H1 (cell line): ENCODE measurements around the gene ACMSD. TPM values are rescaled to one million over a fixed set of nuclear protein-coding genes. Genes with fewer than 3 reads are reported as not detected.

Source experiments
- RBBP5 ChIP-seq: IDR thresholded peaks from 2 replicates; pipeline ENCODE4 v1.7.1; 2012; ENCODE audit warnings: low read depth, mild to moderate bottlenecking, inconsistent platforms, low read length, moderate library complexity, borderline replicate concordance
- polyA plus RNA-seq, 7 experiments: library from polyadenylated mRNA; depleted of rRNA in 3 of 7; stranded (reverse) in 5 of 7; unstranded in 2 of 7; fragments of >200 nt in 5 of 7; fragments of 200-250 nt in 2 of 7; gene quantifications; 1 replicate in 5 of 7; 2 replicates in 1 of 7; 4 replicates in 1 of 7; pipeline versions ENCODE4 v1.2.1 to v1.2.3, GENCODE V29; 2011 to 2013; ENCODE audit warnings: missing spikeins in 2 of 7, mixed read lengths in 2 of 7
- total RNA-seq: library from RNA; stranded (reverse); fragmentation: NEBNext Ultra II Directional; extraction: Animal tissue kit (Norgen Biotek cat#: 25700); gene quantifications from 2 replicates; pipeline ENCODE4 v1.2.1, GENCODE V29; 2021
- TF ChIP-seq, protein P1 (sequence below): fragments of 300-600 bp; sonication (generic); IDR thresholded peaks from 2 replicates; pipeline ENCODE4 v1.7.1; 2012; ENCODE audit warnings: low read length, moderate library complexity, mild to moderate bottlenecking, inconsistent platforms; ENCODE audit not compliant: insufficient replicate concordance

Gene ACMSD
- total and polyA plus RNA-seq, 2 of the 8 experiments (the other 6 are each of a cell fraction or from before 2014, with no cell fraction given) = not detected

- TF ChIP-seq, protein P1, sequence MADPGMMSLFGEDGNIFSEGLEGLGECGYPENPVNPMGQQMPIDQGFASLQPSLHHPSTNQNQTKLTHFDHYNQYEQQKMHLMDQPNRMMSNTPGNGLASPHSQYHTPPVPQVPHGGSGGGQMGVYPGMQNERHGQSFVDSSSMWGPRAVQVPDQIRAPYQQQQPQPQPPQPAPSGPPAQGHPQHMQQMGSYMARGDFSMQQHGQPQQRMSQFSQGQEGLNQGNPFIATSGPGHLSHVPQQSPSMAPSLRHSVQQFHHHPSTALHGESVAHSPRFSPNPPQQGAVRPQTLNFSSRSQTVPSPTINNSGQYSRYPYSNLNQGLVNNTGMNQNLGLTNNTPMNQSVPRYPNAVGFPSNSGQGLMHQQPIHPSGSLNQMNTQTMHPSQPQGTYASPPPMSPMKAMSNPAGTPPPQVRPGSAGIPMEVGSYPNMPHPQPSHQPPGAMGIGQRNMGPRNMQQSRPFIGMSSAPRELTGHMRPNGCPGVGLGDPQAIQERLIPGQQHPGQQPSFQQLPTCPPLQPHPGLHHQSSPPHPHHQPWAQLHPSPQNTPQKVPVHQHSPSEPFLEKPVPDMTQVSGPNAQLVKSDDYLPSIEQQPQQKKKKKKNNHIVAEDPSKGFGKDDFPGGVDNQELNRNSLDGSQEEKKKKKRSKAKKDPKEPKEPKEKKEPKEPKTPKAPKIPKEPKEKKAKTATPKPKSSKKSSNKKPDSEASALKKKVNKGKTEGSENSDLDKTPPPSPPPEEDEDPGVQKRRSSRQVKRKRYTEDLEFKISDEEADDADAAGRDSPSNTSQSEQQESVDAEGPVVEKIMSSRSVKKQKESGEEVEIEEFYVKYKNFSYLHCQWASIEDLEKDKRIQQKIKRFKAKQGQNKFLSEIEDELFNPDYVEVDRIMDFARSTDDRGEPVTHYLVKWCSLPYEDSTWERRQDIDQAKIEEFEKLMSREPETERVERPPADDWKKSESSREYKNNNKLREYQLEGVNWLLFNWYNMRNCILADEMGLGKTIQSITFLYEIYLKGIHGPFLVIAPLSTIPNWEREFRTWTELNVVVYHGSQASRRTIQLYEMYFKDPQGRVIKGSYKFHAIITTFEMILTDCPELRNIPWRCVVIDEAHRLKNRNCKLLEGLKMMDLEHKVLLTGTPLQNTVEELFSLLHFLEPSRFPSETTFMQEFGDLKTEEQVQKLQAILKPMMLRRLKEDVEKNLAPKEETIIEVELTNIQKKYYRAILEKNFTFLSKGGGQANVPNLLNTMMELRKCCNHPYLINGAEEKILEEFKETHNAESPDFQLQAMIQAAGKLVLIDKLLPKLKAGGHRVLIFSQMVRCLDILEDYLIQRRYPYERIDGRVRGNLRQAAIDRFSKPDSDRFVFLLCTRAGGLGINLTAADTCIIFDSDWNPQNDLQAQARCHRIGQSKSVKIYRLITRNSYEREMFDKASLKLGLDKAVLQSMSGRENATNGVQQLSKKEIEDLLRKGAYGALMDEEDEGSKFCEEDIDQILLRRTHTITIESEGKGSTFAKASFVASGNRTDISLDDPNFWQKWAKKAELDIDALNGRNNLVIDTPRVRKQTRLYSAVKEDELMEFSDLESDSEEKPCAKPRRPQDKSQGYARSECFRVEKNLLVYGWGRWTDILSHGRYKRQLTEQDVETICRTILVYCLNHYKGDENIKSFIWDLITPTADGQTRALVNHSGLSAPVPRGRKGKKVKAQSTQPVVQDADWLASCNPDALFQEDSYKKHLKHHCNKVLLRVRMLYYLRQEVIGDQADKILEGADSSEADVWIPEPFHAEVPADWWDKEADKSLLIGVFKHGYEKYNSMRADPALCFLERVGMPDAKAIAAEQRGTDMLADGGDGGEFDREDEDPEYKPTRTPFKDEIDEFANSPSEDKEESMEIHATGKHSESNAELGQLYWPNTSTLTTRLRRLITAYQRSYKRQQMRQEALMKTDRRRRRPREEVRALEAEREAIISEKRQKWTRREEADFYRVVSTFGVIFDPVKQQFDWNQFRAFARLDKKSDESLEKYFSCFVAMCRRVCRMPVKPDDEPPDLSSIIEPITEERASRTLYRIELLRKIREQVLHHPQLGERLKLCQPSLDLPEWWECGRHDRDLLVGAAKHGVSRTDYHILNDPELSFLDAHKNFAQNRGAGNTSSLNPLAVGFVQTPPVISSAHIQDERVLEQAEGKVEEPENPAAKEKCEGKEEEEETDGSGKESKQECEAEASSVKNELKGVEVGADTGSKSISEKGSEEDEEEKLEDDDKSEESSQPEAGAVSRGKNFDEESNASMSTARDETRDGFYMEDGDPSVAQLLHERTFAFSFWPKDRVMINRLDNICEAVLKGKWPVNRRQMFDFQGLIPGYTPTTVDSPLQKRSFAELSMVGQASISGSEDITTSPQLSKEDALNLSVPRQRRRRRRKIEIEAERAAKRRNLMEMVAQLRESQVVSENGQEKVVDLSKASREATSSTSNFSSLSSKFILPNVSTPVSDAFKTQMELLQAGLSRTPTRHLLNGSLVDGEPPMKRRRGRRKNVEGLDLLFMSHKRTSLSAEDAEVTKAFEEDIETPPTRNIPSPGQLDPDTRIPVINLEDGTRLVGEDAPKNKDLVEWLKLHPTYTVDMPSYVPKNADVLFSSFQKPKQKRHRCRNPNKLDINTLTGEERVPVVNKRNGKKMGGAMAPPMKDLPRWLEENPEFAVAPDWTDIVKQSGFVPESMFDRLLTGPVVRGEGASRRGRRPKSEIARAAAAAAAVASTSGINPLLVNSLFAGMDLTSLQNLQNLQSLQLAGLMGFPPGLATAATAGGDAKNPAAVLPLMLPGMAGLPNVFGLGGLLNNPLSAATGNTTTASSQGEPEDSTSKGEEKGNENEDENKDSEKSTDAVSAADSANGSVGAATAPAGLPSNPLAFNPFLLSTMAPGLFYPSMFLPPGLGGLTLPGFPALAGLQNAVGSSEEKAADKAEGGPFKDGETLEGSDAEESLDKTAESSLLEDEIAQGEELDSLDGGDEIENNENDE = no peak
- no peak for TF ChIP-seq RBBP5
Observed at GRCh38 chr2:134862069-134862468, 23.7 kb downstream of the ACMSD start (continued).
